ENCODE results near the gene PEX11G. TPM values are rescaled to one million over a fixed set of nuclear protein-coding genes. Genes with fewer than 3 reads are reported as not detected.

PEX11G gene
- total RNA-seq, 4 donors from 2014 or later = 0.51 to 1.4 (median 1.1) TPM; not detected in 1

GRCh38 chr19:7522072-7522922 is 33.5 kb upstream of the PEX11G start, which contains the start of gene MCOLN1:
Gene MCOLN1 (plus strand): TSS chr19:7522624. CDS start chr19:7522751, 127 bp downstream.
- H3K4me3 ChIP-seq = peak within 1 kb of the TSS; percentile 67 to 95 (median 85)
- H3K9me3 ChIP-seq = no peaks in the 10 kb centered on the region
- ATAC-seq = peak; percentile 92 to 93
- peak within 1 kb of the TSS; percentile 48 to 84 (median 70) for H3K27ac ChIP-seq
- TF ChIP-seq CTCF (IDR thresholded peaks at IDR 0.05 in 4 of 5, conservative IDR thresholded peaks at IDR 0.05 in 1 of 5) (peak in 2 of 5 experiments; percentile 66 to 73), POLR2A (IDR thresholded peaks at IDR 0.05) (peak; percentile 52 to 71)
- in situ Hi-C loops (cut with MboI; ENCODE audit: low sequenced_read_pairs in 4 of 4) = no loop called here
- peak; percentile 99 for DNase-seq
- intact Hi-C loops (cut with DNase I; ENCODE audit: low total_unique reads) = loop anchor here (1.0 to 2.0 kb wide), 4 partner anchors 12 to 423 kb away; partner anchors contain the start of genes PET100, PEX11G and XAB2
- H3K27me3 ChIP-seq = no peaks in the 10 kb centered on the region
- H3K36me3 ChIP-seq = peaks cover 0 to 21% of the 10 kb centered on the region in 2 donors
- peaks cover 15 to 19% of the 10 kb centered on the region in 2 donors for H3K4me1 ChIP-seq

DNA sequence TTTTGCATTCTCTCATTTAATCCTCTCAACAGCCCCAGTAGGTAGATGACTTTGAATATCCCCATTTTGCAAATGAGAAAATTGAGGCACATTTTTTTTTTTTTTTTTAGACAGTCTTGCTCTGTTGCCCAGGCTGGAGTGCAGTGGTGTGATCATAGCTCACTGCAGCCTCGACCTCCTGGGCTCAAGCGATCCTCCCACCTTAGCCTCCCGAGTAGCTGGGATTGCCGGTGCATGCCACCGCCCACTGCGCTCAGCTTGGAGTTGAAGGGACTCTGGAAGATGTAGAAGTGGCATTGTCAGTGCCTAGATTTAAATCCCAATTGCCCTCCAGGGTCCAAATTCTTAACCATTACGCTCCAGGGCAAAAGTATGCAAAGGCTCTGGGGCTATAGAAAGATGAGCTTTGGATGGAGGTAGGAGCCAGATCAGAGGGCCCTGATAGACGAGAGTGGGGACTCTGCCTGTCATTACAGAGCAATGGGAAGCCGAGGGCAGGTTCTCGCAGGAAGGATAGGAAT is 32.8 kb upstream of the PEX11G start:
- no peak for ATAC-seq
- in situ Hi-C loops (cut with MboI; ENCODE audit: low sequenced_read_pairs in 4 of 4) = no loop called here
- no peaks in the 10 kb centered on the region for H3K27me3 ChIP-seq
- peaks cover 21 to 26% of the 10 kb centered on the region in 2 donors for H3K4me1 ChIP-seq
- DNase-seq = no peak
- no peaks in the 10 kb centered on the region for H3K9me3 ChIP-seq
- H3K27ac ChIP-seq = peak overlapping the region; percentile 45 to 84 (median 62)
- peaks cover 0 to 19% of the 10 kb centered on the region in 2 donors for H3K36me3 ChIP-seq
- H3K4me3 ChIP-seq = peak overlapping the region; percentile 67 to 95 (median 85)
- intact Hi-C loops (cut with DNase I; ENCODE audit: low total_unique reads) = loop anchor here (1.0 to 2.0 kb wide), 4 partner anchors 13 to 422 kb away; partner anchors contain the start of genes PET100, PEX11G and XAB2
- no peak for TF ChIP-seq CTCF (IDR thresholded peaks at IDR 0.05 in 4 of 5, conservative IDR thresholded peaks at IDR 0.05 in 1 of 5)
- TF ChIP-seq POLR2A (IDR thresholded peaks at IDR 0.05) = no peak

- peak overlapping the region in 1 of 4 donors; percentile 18 for H3K27ac ChIP-seq
These were observed 31.6 kb upstream of the PEX11G start for GRCh38 chr19:7520131-7521051.

More at GRCh38 chr19:7520131-7521051, 31.6 kb upstream of the PEX11G start:
- H3K9me3 ChIP-seq = no peaks in the 10 kb centered on the region
- H3K4me3 ChIP-seq = no peak overlapping the region
- peaks cover 24 to 31% of the 10 kb centered on the region in 2 donors for H3K4me1 ChIP-seq
- no peaks in the 10 kb centered on the region for H3K27me3 ChIP-seq
- intact Hi-C loops (cut with DNase I; ENCODE audit: low total_unique reads) = no loop called here
- no peak for DNase-seq
- ATAC-seq = no peak
- in situ Hi-C loops (cut with MboI; ENCODE audit: low sequenced_read_pairs in 4 of 4) = no loop called here
- no peak for TF ChIP-seq POLR2A (IDR thresholded peaks at IDR 0.05)
- no peak for TF ChIP-seq CTCF (IDR thresholded peaks at IDR 0.05 in 4 of 5, conservative IDR thresholded peaks at IDR 0.05 in 1 of 5)
- H3K36me3 ChIP-seq = peaks cover 0 to 8% of the 10 kb centered on the region in 2 donors

Measured in gastrocnemius medialis (tissue), 4 donors.